K562 (cell line): ENCODE measurements around the gene PLCB4. TPM values are rescaled to one million over a fixed set of nuclear protein-coding genes. Genes with fewer than 3 reads are reported as not detected.

Experiments
- ATAC-seq: fragments of 200-7000 bp; cut with Tn5 transposase; 3 replicates; pipeline ENCODE4 v1.9.1; 2020; ENCODE audit warnings: moderate library complexity
- BruUV-seq: library from RNA; stranded (reverse); fragments of 400-500 nt; replicated peaks from 2 replicates; lab custom pipeline; 2021; lab: Mats Ljungman, UMichigan
- CTCF ChIA-PET: fragments of 300-600 bp; formaldehyde crosslinking; extraction: SDS; loops from one replicate; lab custom pipeline; 2021; ENCODE audit warnings: low intra/inter-chr PET ratio; lab: Yijun Ruan, JAX
- POLR2A ChIA-PET: fragments of 300-600, 350-650 bp; sonication (Branson Sonifier 250); formaldehyde crosslinking; extraction: SDS; loops from one replicate; lab custom pipeline; 2021; ENCODE audit warnings: antibody characterized with exemption, inconsistent platforms; lab: Yijun Ruan, JAX
- DNase-seq, 4 experiments: peaks; one replicate each; pipeline versions ENCODE4 v3.0.0 to v3.0.0-alpha.2; 2011 to 2018; ENCODE audit warnings: low spot score in 3 of 4, mixed read lengths in 3 of 4; ENCODE audit errors: extremely low read depth in 1 of 4
- FAIRE-seq: peaks from 2 replicates; lab custom pipeline; 2011; peaks lifted over from hg19 to GRCh38; lab: Jason Lieb, UNC
- H2AFZ ChIP-seq: 2 replicates; pipeline ENCODE4 v1.6.0; 2011; ENCODE audit warnings: low read depth, low read length, control low read depth, inconsistent platforms
- H3K27ac ChIP-seq: fragments of 200-600 bp; 3 replicates; pipeline ENCODE4 v1.8.0; 2011; ENCODE audit warnings: low read depth, mild to moderate bottlenecking, control low read depth, inconsistent platforms, low read length, moderate library complexity, mixed read lengths; ENCODE audit errors: extremely low read depth
- H3K27me3 ChIP-seq, 2 experiments: fragments of 300-600 bp in 1 of 2; 2 replicates in 1 of 2; 3 replicates in 1 of 2; pipeline versions ENCODE4 v1.6.0 to v1.8.0; 2011; ENCODE audit warnings: inconsistent platforms in 2 of 2, low read length in 2 of 2, mild to moderate bottlenecking in 1 of 2, mixed read lengths in 1 of 2, moderate library complexity in 1 of 2; ENCODE audit not compliant: control insufficient read depth in 2 of 2, insufficient read depth in 2 of 2
- H3K36me3 ChIP-seq: fragments of 300-600 bp; 3 replicates; pipeline ENCODE4 v1.8.0; 2011; ENCODE audit warnings: mild to moderate bottlenecking, low read length, inconsistent platforms; ENCODE audit not compliant: control insufficient read depth, insufficient read depth
- H3K4me1 ChIP-seq, 2 experiments: fragments of 200-600 bp in 1 of 2; replicated peaks in 1 of 2; 2 replicates in 1 of 2; 3 replicates in 1 of 2; pipeline versions ENCODE4 v1.5.1 to v1.8.0; 2011; ENCODE audit warnings: inconsistent platforms in 2 of 2, low read length in 2 of 2, mild to moderate bottlenecking in 1 of 2, mixed read lengths in 1 of 2, moderate library complexity in 1 of 2; ENCODE audit not compliant: control insufficient read depth in 2 of 2, insufficient read depth in 2 of 2
- H3K4me2 ChIP-seq: 2 replicates; pipeline ENCODE4 v1.6.1; 2011; ENCODE audit warnings: low read length, control low read depth, inconsistent platforms, mixed read lengths; ENCODE audit not compliant: insufficient read depth
- H3K4me3 ChIP-seq: fragments of 200-600 bp; sonication (generic), shearing (Covaris generic); 2 replicates; pipeline ENCODE4 v1.5.1; 2016; ENCODE audit warnings: control low read depth, inconsistent platforms
- H3K79me2 ChIP-seq: fragments of 200-600 bp; 3 replicates; pipeline ENCODE4 v1.8.0; 2011; ENCODE audit warnings: low read length, inconsistent platforms; ENCODE audit not compliant: control insufficient read depth, insufficient read depth
- H3K9ac ChIP-seq, 2 experiments: 2 replicates each; pipeline versions ENCODE4 v1.6.0 to v1.6.1; 2011; ENCODE audit warnings: low read depth in 2 of 2, low read length in 2 of 2, control low read depth in 1 of 2, inconsistent platforms in 1 of 2, mild to moderate bottlenecking in 1 of 2, mixed read lengths in 1 of 2; ENCODE audit not compliant: insufficient read depth in 1 of 2
- H3K9me1 ChIP-seq: one replicate; pipeline ENCODE4 v1.6.0; 2011; ENCODE audit warnings: inconsistent platforms, mild to moderate bottlenecking, low read length, moderate library complexity; ENCODE audit not compliant: control insufficient read depth, insufficient read depth
- H3K9me3 ChIP-seq: replicated peaks from 2 replicates; pipeline ENCODE4 v1.5.1; 2011; ENCODE audit warnings: low read depth, low read length, inconsistent platforms; ENCODE audit not compliant: control insufficient read depth, insufficient read depth
- H4K20me1 ChIP-seq: replicated peaks from 2 replicates; pipeline ENCODE4 v1.6.1; 2011; ENCODE audit warnings: low read length, inconsistent platforms, mixed read lengths; ENCODE audit not compliant: control insufficient read depth, insufficient read depth
- ARID3A ChIP-seq: IDR thresholded peaks from 2 replicates; pipeline ENCODE4 v1.6.1; 2012; ENCODE audit warnings: low read depth, low read length, improper control_type of control experiment, borderline replicate concordance
- CREB3L1 ChIP-seq: fragments of 450-650 bp; IDR thresholded peaks from 2 replicates; pipeline ENCODE4 v1.6.1; 2014; ENCODE audit warnings: low read depth, mild to moderate bottlenecking, moderate library complexity, borderline replicate concordance
- CREB5 ChIP-seq: fragments of 250-450 bp; sonication (Bioruptor Pico); IDR thresholded peaks from 2 replicates; pipeline ENCODE4 v1.5.0; 2020; ENCODE audit warnings: mild to moderate bottlenecking
- E2F3 ChIP-seq: fragments of 250-450 bp; sonication (Bioruptor Pico); IDR thresholded peaks from 2 replicates; pipeline ENCODE4 v1.4.0; 2020; ENCODE audit warnings: mild to moderate bottlenecking
- ESRRA ChIP-seq: fragments of 450-650 bp; IDR thresholded peaks from 2 replicates; pipeline ENCODE4 v1.6.1; 2014; ENCODE audit warnings: low read depth, mild to moderate bottlenecking, moderate library complexity, borderline replicate concordance
- FOXP1 ChIP-seq: sonication (generic); formaldehyde crosslinking; IDR thresholded peaks from 2 replicates; pipeline ENCODE4 v1.8.0; 2022; ENCODE audit warnings: mild to moderate bottlenecking, missing genetic modification reagents
- HNRNPUL1 ChIP-seq: fragments of 200-400 bp; formaldehyde crosslinking; IDR thresholded peaks from 2 replicates; pipeline ENCODE4 v1.6.1; 2017; ENCODE audit warnings: low read length
- PHF8 ChIP-seq: fragments of 200-600 bp; sonication (generic); IDR thresholded peaks from 2 replicates; pipeline ENCODE4 v1.6.1; 2012; ENCODE audit warnings: mixed run types, mild to moderate bottlenecking, inconsistent platforms, low read length, moderate library complexity, borderline replicate concordance
- SRSF3 ChIP-seq: fragments of 200-400 bp; formaldehyde crosslinking; IDR thresholded peaks from 2 replicates; pipeline ENCODE4 v1.6.1; 2016; ENCODE audit warnings: mild to moderate bottlenecking, low read length, moderate library complexity; ENCODE audit not compliant: insufficient read depth
- TCF3 ChIP-seq: sonication (generic); formaldehyde crosslinking; IDR thresholded peaks from 2 replicates; pipeline ENCODE4 v1.4.0; 2020; ENCODE audit warnings: mild to moderate bottlenecking, missing genetic modification reagents
- TCF7 ChIP-seq: sonication (generic); IDR thresholded peaks from 2 replicates; pipeline ENCODE4 v1.6.1; 2016; ENCODE audit warnings: antibody characterized with exemption, borderline replicate concordance
- ZNF24 ChIP-seq: fragments of 450-650 bp; IDR thresholded peaks from 2 replicates; pipeline ENCODE4 v1.6.1; 2016
- WGBS: fragments of 100-300 bp; shearing (Covaris generic); methylation state at CpG from one replicate; pipeline ENCODE4 v1.1.6; 2016; ENCODE audit warnings: low coverage, mixed read lengths; ENCODE audit not compliant: insufficient coverage; ENCODE audit errors: missing lambda C conversion rate; 5-methylcytosine and 5-hydroxymethylcytosine counted together
- in situ Hi-C: fragments of 300-500 bp; cut with MboI; formaldehyde crosslinking; loops from 4 replicates; pipeline ENCODE4 v1.15.0; 2018; ENCODE audit warnings: inconsistent platforms, mixed read lengths
- intact Hi-C: fragments of 100-400 bp; cut with micrococcal nuclease; formaldehyde crosslinking; loops from 2 replicates; pipeline ENCODE4 v1.14.2; 2022
- polyA plus RNA-seq, 8 experiments: library from polyadenylated mRNA; depleted of rRNA in 4 of 8; stranded (reverse) in 5 of 8; unstranded in 3 of 8; fragments of >200 nt; fragmentation: Nextera tagmentation in 2 of 8; fragmentation: Illumina TruSeq in 1 of 8; extraction: Ambion mirVana in 2 of 8; extraction: Trizol in 1 of 8; gene quantifications; 2 replicates each; pipeline versions ENCODE4 v1.2.1 to v1.2.3, GENCODE V29; 2011 to 2014; ENCODE audit warnings: inconsistent platforms in 1 of 8, missing spikeins in 1 of 8
- total RNA-seq, 7 experiments: library from RNA; depleted of rRNA in 6 of 7; stranded (reverse); fragments of >200 nt in 6 of 7; fragmentation: Illumina TruSeq in 2 of 7; extraction: Trizol in 2 of 7; gene quantifications; 2 replicates each; pipeline versions ENCODE4 v1.2.1 to v1.2.3, GENCODE V29; 2011 to 2021; ENCODE audit warnings: low replicate concordance in 1 of 7

Gene PLCB4
- total and polyA plus RNA-seq, 9 of the 15 experiments (the other 6 are each of a cell fraction or from before 2014, with no cell fraction given), result 0.20 to 2.9 (median 0.52) TPM

- TF ChIP-seq ESRRA (peak; percentile 66; the same call in 1 of the 2 replicates), E2F3 (CRISPR knock-in tag) (no peak), TCF3 (no peak), TCF7 (no peak), FOXP1 (CRISPR knock-in tag) (no peak), ZNF24 (no peak)
Measured at GRCh38 chr20:9392892-9393857, 324.3 kb downstream of the PLCB4 start (continued).

GRCh38 chr20:9395971-9396370 is 327.1 kb downstream of the PLCB4 start:
- Histone ChIP-seq H3K9me3 (no peaks in the 10 kb centered on the region), H3K36me3 (no peaks in the 10 kb centered on the region), H3K4me3 (no peak overlapping the region), H2AFZ (no peak overlapping the region), H3K27me3 (no peaks in the 10 kb centered on the region)
- POLR2A ChIA-PET, result no interaction called here
- in situ Hi-C loops, result no loop called here
- no peak for DNase-seq
- 8% methylated on average over 1 of the region's 1 CpG for WGBS
- TF ChIP-seq CREB5 (CRISPR knock-in tag) (no peak), ARID3A (no peak), SRSF3 (no peak), PHF8 (no peak), CREB3L1 (no peak), HNRNPUL1 (no peak)
- TF ChIP-seq, all 486 proteins: peak for 0
- no TSS peak for BruUV-seq
- Histone ChIP-seq H3K9me1 (no peaks in the 10 kb centered on the region), H3K9ac (no peak overlapping the region), H3K79me2 (no peaks in the 10 kb centered on the region), H3K4me2 (no peak overlapping the region), H4K20me1 (no peaks in the 10 kb centered on the region), H3K4me1 (no peaks in the 10 kb centered on the region), H3K27ac (no peak overlapping the region)
- CTCF ChIA-PET, result no interaction called here
- FAIRE-seq (no peak), ATAC-seq (no peak)
- intact Hi-C loops, result no loop called here
